ENCODE data around the gene DAP. TPM values are rescaled to one million over a fixed set of nuclear protein-coding genes. Genes with fewer than 3 reads are reported as not detected.

The DAP gene
- total and polyA plus RNA-seq, 7 donors = 25.7 to 131 (median 38.5) TPM

DNA sequence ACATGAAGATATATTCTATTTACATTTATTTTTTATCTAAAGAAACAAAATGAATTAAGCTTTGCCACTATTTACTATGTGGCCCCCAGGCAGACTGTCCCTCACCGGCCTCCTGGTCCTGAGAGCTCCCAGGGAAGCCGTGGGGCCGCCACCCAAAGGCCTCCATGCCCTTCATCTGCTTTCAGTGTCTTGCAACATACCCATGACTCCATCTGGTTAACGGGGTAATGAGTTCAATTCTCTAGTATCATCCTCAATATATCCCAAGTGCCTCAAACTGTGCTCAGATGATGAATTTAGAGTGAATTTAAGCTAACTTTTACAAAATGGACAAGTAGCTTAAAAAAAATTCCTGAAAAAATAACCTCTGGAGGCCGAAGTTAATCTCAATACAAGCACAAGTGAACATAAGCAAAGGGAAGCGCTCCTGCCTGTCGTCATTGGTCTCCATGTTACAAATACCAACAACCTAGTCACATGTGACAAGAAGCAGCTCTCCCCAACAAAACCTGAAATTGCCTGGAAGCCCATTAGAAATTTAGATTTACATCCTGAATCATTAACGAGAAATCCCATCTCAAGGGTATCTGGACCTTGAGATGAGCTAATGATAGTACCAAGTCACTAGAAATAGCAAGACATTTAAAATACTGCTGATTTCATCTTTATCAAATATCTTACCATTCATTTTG, 26.1 kb downstream of the DAP start:
- Histone ChIP-seq H3K27me3 (no peaks in the 10 kb centered on the region), H3K27ac (no peak overlapping the region)
- intact Hi-C loops (cut with DNase I) = no loop called here

DNA sequence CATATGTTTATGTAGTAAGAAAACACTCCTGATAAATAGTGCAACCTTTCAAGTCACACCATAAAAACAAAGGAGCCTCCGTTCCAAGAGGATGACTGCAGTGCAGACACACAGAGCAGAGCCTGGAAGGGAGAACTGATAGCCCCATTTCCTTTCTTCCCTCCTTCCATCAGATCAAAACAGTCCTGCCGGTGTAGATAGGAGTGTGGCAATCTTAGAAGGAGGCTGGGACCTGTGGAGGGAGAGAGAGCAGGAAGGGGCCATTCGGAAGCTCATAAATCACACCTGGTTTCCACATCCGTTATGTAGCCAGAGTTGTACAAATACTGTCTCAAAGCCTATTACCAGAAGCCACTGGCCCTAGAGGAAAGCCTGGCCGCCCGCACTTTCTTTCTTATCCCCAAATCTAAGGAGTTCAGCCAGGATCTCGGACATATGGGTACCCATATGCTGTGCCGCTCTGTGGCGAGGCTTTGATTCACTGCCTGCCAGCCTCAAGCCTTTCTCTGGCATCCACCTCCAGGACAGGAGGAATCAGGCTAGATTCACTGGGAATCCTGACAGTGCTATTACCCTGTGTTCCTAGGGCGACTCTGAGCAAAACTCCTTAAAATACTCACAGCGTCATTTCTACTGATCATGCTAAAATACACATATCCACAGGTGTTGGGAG, 26.9 kb downstream of the DAP start:
- Histone ChIP-seq H3K4me1 (peaks cover 0 to 10% (median 5%) of the 10 kb centered on the region in 4 donors), H3K36me3 (no peaks in the 10 kb centered on the region), H3K4me3 (no peak overlapping the region), H3K27ac (no peak overlapping the region), H3K9me3 (no peaks in the 10 kb centered on the region), H3K27me3 (no peaks in the 10 kb centered on the region)
- WGBS, 2 donors = 74 to 78% methylated on average over 11 of the region's 11 CpGs
- TF ChIP-seq, protein P1, sequence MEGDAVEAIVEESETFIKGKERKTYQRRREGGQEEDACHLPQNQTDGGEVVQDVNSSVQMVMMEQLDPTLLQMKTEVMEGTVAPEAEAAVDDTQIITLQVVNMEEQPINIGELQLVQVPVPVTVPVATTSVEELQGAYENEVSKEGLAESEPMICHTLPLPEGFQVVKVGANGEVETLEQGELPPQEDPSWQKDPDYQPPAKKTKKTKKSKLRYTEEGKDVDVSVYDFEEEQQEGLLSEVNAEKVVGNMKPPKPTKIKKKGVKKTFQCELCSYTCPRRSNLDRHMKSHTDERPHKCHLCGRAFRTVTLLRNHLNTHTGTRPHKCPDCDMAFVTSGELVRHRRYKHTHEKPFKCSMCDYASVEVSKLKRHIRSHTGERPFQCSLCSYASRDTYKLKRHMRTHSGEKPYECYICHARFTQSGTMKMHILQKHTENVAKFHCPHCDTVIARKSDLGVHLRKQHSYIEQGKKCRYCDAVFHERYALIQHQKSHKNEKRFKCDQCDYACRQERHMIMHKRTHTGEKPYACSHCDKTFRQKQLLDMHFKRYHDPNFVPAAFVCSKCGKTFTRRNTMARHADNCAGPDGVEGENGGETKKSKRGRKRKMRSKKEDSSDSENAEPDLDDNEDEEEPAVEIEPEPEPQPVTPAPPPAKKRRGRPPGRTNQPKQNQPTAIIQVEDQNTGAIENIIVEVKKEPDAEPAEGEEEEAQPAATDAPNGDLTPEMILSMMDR (IDR thresholded peaks at IDR 0.05) = no peak
- TF ChIP-seq POLR2A (IDR thresholded peaks at IDR 0.05) (no peak), POLR2AphosphoS5 (IDR thresholded peaks at IDR 0.05) (no peak), EP300 (IDR thresholded peaks at IDR 0.05) (no peak)
- DNase-seq = no peak
- intact Hi-C loops (cut with DNase I) = no loop called here

More for the DNA sequence above, 26.1 kb downstream of the DAP start:
- 82 to 84% methylated on average over 8 of the region's 8 CpGs for WGBS, 2 donors
- Histone ChIP-seq H3K4me1 (peaks cover 0 to 10% (median 5%) of the 10 kb centered on the region in 4 donors), H3K36me3 (no peaks in the 10 kb centered on the region), H3K9me3 (no peaks in the 10 kb centered on the region), H3K4me3 (no peak overlapping the region)
- TF ChIP-seq EP300 (IDR thresholded peaks at IDR 0.05) = no peak
- no peak for TF ChIP-seq POLR2AphosphoS5 (IDR thresholded peaks at IDR 0.05)
- TF ChIP-seq, protein P1 (IDR thresholded peaks at IDR 0.05) = no peak
- no peak for TF ChIP-seq POLR2A (IDR thresholded peaks at IDR 0.05)
- DNase-seq = no peak

DNA sequence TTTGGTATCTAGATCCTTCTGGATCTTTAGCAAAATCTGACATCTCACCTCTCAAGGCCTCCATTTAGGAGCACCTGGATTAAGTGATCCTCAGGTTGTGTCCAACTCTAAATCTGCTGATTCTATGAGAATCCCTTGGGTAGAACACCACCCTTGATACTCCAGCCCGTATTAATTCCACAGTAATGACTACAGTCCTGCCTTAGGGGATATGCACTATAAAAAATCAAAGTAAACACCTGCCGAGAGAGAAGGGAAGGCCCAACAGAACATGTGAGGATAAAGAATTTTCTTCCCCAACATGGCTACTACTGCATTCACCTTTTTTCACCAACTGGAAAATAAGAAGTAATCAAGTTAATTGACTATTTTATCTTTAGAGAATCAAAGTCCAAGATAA, 27.6 kb downstream of the DAP start:
- H3K27me3 ChIP-seq = no peaks in the 10 kb centered on the region
- H3K9me3 ChIP-seq = no peaks in the 10 kb centered on the region
- H3K4me3 ChIP-seq = no peak overlapping the region
- no peak for DNase-seq
- H3K4me1 ChIP-seq = peaks cover 0 to 10% (median 5%) of the 10 kb centered on the region in 4 donors
- no peaks in the 10 kb centered on the region for H3K36me3 ChIP-seq
- TF ChIP-seq POLR2A (IDR thresholded peaks at IDR 0.05) (no peak), EP300 (IDR thresholded peaks at IDR 0.05) (no peak), POLR2AphosphoS5 (IDR thresholded peaks at IDR 0.05) (no peak)
- TF ChIP-seq, protein P1 (IDR thresholded peaks at IDR 0.05) = no peak
- H3K27ac ChIP-seq = no peak overlapping the region
- WGBS, 2 donors = 48 to 76% methylated on average over 2 of the region's 2 CpGs
- intact Hi-C loops (cut with DNase I) = no loop called here

DNA sequence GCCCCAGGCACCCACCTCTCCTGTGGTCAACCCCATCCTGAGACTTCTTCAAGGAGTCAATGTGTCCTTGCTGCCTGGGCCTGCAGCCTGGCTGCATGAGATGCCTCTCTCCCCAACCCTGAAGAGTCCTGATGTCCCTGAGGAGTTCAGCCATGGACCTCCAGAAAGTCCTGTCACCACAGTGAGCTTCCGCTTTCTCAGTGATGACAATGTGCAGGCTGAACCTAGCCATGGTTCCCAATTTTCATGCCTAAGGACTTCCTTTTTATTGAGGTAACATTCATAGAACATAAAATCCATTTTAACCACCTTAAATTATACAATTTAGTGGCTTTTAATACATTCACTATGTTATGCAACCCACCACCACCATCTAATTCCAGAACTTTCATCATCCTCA, 29.1 kb downstream of the DAP start:
- DNase-seq = no peak
- intact Hi-C loops (cut with DNase I) = no loop called here

More for the DNA sequence above, 29.1 kb downstream of the DAP start:
- TF ChIP-seq EP300 (IDR thresholded peaks at IDR 0.05) = no peak
- TF ChIP-seq, protein P1 (IDR thresholded peaks at IDR 0.05) = no peak
- TF ChIP-seq POLR2AphosphoS5 (IDR thresholded peaks at IDR 0.05) = no peak
- TF ChIP-seq POLR2A (IDR thresholded peaks at IDR 0.05) = no peak
- H3K9me3 ChIP-seq = no peaks in the 10 kb centered on the region
- peaks cover 0 to 10% (median 5%) of the 10 kb centered on the region in 4 donors for H3K4me1 ChIP-seq
- H3K4me3 ChIP-seq = no peak overlapping the region
- no peaks in the 10 kb centered on the region for H3K27me3 ChIP-seq
- H3K27ac ChIP-seq = no peak overlapping the region
- H3K36me3 ChIP-seq = no peaks in the 10 kb centered on the region
- WGBS, 2 donors = 91 to 95% methylated on average over 1 of the region's 1 CpG
